NCI-H460 (cell line): Measurements from ENCODE around the gene OR5B12. TPM values are rescaled to one million over a fixed set of nuclear protein-coding genes. Genes with fewer than 3 reads are reported as not detected.
"Not testable (repeated sequence)": the region's sequence is repeated elsewhere in the genome, so short reads cannot be mapped to it uniquely, and the experiment has no call there.

ENCODE experiments used
- DNase-seq: peaks from one replicate; pipeline ENCODE4 v3.0.0-alpha.2; 2016; ENCODE audit warnings: low read depth; ENCODE audit errors: extremely low read depth
- polyA plus RNA-seq: library from polyadenylated mRNA; depleted of rRNA; stranded (reverse); fragments of >200 nt; gene quantifications from 2 replicates; pipeline ENCODE4 v1.2.3, GENCODE V29; 2014; cell fraction: nucleus; rRNA removed
- total RNA-seq: library from RNA; depleted of rRNA; stranded (reverse); fragments of >200 nt; shearing (Covaris generic); gene quantifications from 2 replicates; pipeline ENCODE4 v1.2.3, GENCODE V29; 2014; rRNA removed

OR5B12 gene
- not detected in 2 replicates for total RNA-seq
- not detected in 2 replicates for polyA plus RNA-seq

- DNase-seq, result no peak
Measured at GRCh38 chr11:58442136-58442535, at the start of gene OR5B12. Gene OR5B12, minus strand, starts transcription at chr11:58442236. Its CDS starts 2,085 bp downstream, at chr11:58440151.

DNA sequence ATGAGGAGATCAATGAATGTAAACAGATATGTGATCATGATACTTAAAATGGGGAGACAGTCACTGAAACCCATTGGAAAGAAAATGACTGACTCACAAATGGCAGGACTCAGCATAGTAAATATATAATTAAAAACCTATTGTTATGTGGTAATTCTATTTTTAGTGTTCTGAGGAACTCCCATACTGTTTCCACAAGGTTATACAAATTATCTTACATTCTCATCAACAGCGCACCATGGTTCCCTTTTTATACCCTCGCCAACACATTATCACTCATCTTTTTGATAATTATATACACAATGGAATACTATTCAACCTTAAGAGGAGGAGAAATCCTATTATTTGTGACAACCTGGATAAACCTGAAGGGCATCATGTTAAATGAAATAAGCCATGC lies 48.8 kb upstream of the OR5B12 start:
- DNase-seq, result no peak

GRCh38 chr11:58487170-58487569 lies 45.1 kb upstream of the OR5B12 start:
- DNase-seq, result no peak

- no peak for DNase-seq
Measured at GRCh38 chr11:58485961-58486360, 43.9 kb upstream of the OR5B12 start.

- DNase-seq, result no peak
Measured at GRCh38 chr11:58471892-58472291, 29.9 kb upstream of the OR5B12 start.

- no peak for DNase-seq
Measured at GRCh38 chr11:58466293-58466692, 24.3 kb upstream of the OR5B12 start.

- DNase-seq, result no peak
Measured at GRCh38 chr11:58465690-58466089, 23.7 kb upstream of the OR5B12 start.

GRCh38 chr11:58451585-58451984 lies 9.5 kb upstream of the OR5B12 start:
- no peak for DNase-seq

- no peak for DNase-seq
Measured at GRCh38 chr11:58446294-58446693, 4.3 kb upstream of the OR5B12 start.

DNA sequence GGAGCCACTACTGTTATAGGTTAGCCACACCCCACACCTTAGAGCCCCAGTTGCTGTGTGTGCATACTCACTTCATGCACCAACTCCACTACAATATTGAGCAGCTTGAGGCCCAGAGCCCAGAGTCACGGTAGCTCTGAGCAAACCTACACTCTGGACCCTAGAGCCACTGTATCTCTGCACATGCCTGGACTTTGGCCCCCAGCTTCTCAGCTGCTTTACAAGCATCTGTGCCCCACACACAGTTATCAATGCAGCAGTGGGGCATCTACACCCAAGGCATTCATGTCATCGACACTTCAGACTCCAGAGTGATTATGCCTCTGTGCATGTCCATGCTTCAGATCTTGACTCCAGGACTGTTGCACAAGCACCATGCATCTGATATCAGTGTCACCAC lies 2.3 kb upstream of the OR5B12 start:
- DNase-seq, result no peak

DNA sequence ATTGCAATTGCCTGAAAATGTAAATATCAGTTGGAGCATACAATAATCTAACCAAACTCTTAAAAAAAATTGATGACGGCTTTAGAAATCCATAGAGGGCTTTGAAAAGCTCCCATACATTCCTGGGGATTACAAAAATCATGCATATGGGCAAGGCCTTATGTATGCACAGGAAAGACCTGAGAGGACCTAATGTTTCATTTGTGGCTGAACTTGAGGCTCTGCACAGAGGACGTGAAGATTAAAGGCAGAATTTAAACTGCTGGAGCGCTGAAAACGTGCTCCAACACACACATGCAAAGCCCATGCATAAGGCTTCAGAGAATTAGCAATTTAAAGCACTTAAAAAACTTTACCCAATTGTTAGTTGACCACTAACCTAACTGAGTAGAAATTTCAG lies 3.5 kb downstream of the OR5B12 start:
- no peak for DNase-seq

DNA sequence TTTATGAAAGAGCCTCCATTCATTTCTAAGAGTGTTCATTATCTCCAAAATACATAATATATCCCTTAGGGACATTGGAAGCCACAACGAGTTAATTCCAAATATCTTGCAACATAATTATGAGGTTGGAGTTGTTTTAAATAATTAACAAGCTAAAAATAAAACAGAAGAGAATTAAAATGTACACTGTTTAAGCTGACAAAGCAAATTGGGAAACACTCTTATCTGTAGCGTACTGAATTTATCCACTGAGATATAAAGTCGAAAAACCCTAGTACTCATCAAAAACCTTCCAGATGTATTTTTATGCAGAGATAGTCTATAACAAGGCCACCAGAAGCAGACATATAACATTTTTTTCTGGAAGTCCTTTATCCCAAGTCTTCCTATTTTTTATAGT lies 7.8 kb downstream of the OR5B12 start:
- DNase-seq, result no peak

GRCh38 chr11:58433638-58434203 lies 8.3 kb downstream of the OR5B12 start:
- no peak for DNase-seq

GRCh38 chr11:58429273-58429672 lies 12.8 kb downstream of the OR5B12 start:
- DNase-seq, result no peak

- no peak for DNase-seq
Measured at GRCh38 chr11:58428021-58428420, 14.0 kb downstream of the OR5B12 start, which contains the start of gene OR5B2. Gene OR5B2, minus strand, starts transcription at chr11:58428121. Its CDS starts 4,860 bp downstream, at chr11:58423261.

- no peak for DNase-seq
Measured at GRCh38 chr11:58406774-58407173, 35.3 kb downstream of the OR5B12 start, which contains the start of gene OR5B3. Gene OR5B3, minus strand, starts transcription at chr11:58406874. Its CDS starts 3,465 bp downstream, at chr11:58403409.

GRCh38 chr11:58399622-58400021 lies 42.4 kb downstream of the OR5B12 start:
- DNase-seq, result not testable (repeated sequence)

DNA sequence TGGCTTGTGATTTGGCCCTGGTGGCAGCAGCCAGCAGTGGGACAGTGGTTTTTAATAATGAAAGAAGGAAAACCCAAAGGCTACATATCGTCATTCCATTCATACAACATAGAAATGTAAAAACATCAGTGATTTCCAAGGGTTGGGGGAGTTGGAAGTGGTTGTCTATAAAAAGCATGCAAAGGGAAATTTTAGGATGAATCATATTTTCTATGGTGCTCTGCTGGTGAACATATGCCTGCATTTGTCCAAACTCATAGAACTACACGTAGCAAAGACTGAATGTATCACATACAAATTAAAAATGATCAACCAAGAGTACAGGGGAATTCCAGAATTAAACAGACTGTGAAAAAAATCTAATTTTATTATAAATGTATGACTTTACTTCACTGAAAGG lies 46.5 kb downstream of the OR5B12 start:
- DNase-seq, result no peak

DNA sequence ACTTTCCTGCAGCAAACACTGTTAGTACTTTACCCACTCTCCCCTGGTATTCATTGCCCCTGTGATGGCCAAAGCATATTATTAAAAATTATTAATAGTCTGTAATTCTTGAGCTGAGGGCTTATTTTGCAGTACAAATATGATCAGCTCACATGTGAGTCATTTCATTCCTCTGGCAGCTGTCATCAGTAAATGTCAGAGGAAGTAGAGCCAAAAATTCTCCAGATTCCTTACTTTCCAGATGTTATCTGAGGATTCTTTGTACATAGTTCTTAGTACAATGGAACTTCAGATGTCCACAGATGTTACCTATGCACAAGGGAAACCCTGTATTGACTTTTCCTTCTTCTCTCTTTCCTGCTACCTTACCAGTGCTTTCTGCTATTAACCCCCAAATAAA lies 47.8 kb downstream of the OR5B12 start:
- DNase-seq, result no peak

DNA sequence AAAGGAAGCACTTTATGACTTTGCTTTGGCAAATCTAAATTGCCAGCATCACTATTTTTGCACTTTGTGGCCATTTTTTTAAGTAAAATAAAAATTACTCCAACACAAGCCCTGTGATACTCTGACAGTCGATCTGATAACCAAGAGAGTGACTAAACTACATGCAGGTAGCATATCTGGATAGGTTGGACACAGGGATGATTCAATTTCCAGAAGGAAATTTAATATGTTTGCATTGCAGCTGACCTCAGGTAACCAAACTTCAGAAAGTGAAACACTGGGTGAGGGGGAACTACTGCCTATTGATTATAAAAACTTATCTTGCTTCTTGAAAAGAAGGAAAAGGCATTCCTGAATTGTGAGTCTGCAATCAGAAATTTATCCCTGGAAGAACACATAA lies 49.3 kb downstream of the OR5B12 start:
- DNase-seq, result no peak

GRCh38 chr11:58391879-58392278 lies 50.2 kb downstream of the OR5B12 start:
- DNase-seq, result no peak

DNA sequence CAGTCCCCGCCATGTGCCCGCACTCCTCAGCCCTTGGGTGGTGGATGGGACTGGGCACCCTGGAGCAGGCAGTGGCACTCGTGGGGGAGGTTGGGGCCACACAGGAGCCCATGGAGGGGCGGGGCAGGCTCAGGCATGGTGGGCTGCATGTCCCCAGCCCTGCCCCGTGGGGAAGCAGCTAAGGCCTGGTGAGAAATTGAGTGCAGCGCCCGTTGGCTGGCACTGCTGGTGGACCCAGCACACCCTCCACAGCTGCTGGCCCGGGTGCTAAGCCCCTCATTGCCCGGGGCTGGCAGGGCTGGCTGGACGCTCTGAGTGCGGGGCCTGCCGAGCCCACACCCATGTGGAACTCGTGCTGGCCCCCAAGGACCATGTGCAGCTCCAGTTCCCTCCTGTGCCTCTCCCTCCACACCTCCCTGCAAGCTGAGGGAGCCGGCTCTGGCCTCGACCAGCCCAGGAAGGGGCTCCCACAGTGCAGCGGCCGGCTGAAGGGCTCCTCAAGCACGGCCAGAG lies 51.4 kb downstream of the OR5B12 start:
- DNase-seq, result no peak
